HG03460 (cell line): ENCODE data around the gene TXNRD1.
"Not testable (repeated sequence)": the region's sequence is repeated elsewhere in the genome, so short reads cannot be mapped to it uniquely, and the experiment has no call there.

Experiments
- ATAC-seq: cut with Tn5 transposase; IDR thresholded peaks from one replicate; pipeline ENCODE4 v1.9.1; 2021; ENCODE audit not compliant: unreplicated experiment

The TXNRD1 gene

DNA sequence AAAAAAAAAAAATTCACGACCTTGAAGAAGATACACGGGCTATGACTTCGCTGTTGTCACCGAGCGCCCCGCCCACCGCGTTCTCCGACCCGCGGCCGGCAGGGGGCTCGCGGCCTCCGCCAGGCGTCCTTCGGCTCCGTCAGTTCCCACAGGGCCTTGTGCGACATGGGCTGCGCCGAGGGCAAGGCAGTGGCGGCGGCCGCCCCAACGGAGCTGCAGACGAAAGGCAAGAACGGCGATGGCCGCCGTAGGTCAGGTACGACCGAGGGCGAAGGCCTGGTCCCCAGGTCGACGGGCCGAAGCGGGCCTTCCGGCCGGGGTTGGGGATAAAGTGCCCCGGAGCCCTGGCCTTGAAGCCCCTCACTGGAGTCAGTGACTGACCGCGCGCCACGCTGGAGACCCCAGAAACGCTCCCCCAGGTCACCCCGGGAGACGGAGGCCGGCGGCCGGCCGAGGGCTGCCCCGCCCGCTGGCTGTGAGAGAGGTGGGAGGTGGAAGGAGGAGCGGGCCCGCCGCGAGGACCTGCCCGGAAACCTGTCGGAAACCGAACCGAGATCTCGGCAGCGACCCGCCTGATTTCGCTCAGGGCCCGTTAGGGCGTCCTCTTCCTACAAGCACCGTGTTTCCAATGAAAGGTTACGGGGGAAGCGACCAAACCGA is at the start of gene TXNRD1:
TXNRD1 (plus strand) TSS at position 142 of the 660 bp plus-strand sequence; CDS start at position 166, 24 bp downstream.
- ATAC-seq: peak; percentile 93

DNA sequence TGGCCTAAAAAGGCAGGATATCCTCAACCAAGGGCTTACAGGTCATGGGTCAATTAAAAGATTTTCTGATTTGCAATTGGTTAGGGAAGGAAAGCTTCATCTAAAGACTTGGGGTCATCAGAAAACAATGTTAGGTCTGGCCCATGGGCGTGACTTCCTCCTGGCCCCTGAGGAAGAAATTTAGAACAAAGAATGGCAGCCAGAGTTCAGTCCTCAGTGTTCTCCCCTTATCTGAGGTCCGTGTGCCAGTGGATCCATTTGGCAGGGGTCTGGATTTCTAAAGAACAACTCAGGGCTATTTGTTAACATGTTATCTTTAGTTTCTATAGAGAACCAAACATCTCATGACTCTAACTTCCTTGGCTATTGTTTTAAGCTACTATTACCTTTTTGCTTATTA is 49.8 kb upstream of the TXNRD1 start:
- no peak for ATAC-seq

DNA sequence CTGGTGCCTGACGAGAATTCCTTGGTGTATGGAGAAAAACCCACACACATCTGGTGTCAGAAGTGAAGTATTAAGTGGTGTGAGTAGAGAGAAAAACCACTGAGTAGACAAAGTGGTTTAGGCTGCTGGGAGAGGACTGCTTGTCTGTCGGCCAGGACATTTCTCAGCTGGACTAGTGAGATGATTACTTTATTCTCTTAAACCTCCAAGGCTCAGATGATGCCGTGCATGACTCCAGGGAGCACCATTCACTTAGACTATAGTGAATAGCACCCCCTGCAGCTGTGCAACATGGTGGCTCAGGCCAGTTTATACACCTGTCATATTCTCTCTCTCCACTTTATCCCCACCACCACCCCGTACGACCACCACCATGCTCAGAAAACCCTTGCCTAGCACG is 49.1 kb upstream of the TXNRD1 start:
- no peak for ATAC-seq

DNA sequence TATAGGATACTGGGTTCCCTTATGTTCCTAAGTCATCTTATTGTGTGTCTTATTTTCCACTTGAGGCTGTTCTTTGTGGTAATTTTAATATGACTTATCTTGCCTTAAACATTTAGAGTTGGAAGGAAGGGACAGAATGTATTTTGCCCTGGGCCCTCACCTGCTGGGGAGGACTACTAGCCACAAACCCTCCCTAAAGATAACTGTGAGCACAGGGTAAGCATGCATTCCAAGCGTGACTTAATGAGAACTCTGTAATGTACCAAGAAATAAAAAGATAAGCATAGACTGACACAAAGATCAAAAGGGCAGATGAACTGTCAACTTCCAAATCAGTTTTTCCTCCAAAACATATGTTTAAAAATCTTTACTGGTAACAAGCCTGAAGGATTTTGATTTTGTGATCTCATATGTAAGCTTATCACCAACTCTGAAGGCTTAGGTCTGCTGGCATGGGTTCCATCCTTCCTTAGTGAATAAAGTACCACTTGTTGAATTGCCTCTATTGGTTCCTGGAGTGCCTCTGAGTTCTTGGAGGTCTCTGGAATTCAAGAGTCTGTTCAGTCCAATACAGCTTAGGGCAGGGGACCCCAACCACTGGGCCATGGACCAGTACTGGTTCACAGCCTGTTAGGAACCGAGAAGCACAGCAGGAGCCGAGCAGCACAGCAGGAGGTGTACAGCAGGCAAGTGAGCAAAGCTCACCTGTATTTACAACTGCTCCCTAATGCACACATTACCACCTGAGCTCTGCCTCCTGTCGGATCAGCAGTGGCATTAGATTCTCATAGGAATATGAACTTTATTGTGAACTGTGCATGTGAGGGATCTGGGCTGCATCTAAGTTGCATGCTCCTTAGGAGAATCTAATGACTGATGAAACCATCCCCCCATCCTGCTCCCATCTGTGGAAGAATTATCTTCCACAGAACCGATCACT is 47.8 kb upstream of the TXNRD1 start:
- ATAC-seq: no peak

DNA sequence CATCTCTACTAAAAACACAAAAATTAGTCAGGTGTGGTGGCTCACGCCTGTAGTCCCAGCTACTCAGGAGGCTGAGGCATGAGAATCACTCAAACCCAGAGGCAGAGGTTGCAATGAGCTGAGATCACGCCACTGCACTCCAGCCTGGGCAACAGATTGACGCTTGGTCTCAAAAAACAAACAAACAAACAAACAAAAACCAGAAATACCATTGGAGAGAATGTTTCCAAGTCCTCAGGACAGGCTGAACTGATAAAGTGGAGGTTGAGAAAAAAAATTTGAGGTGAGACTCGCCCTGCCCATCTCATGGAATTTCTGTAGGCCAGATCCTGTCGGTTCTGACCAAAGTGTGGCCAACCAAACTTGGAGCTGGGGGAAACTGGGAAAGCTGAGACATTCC is 47.0 kb upstream of the TXNRD1 start:
- no peak for ATAC-seq

DNA sequence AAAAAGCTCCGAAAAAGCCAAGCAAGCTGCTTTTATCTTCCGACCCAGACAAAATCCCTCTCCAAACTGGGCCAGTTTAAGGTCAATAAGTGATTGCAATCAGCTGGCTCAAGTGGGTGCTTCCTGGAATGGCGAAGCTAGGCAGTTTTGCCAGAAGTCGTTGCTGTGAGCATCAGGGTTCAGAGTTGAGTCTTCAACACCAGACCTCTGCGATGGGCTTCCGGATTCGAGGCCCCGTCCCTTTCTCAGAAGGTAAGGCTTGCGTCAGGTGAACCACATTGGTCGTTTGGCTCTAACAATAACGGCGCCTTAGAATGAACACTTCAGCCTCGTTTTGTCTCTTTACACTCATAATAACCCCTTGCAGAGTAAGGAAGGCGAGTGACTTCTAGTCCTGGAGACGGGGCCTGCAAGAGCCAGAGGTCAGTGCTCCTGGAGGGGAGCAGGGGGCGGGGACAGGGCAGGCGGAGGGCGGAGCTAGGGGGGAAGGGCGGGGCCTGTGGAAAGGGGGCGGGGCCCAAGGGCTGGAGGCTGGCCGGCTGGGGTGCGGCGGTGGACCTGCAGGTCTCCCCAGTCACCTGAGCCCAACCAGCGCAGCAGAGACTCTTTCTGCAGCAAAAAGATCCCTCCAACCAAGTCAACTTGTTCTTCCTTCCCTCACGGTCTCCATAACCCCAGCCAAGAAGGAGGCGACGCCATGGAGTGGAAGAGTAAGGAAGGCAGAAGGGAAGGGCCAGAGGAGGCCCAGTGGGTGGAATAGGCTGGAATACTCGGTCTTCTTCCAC is 43.6 kb upstream of the TXNRD1 start:
- no peak for ATAC-seq

DNA sequence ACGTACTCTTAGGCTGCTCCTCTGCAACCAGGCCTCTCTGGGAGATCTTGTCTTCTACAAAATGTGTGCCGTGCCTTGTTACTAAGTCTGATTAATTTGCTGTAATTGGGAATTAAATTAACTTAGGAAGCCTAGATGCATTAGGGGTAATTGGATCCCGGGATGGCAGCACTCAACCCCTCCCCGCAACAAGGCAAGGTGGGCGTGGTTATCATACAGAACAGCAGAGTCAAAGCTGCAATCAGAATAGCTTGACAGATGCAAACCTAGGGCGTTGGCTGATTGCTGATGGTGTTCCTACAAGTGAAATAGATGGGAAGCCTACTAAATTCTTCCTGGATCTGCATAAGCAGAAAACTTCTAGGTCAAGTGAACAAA is 43.0 kb upstream of the TXNRD1 start:
- no peak for ATAC-seq

DNA sequence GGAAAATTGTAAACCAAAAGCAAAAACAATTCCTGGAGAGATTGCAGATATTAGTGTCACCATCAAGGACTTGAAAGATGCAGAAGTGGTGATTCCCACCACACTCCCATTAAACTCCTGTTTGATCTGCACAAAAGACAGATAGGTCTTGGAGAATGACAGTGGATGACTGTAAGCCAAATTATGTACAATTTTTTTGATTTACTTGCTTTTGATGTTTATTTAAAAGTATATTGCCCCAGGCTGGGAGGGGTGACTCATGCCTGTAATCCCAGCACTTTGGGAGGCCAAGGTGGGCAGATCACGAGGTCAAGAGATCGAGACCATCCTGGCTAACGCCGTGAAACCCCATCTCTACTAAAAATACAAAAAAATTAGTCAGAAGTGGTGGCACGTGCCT is 41.8 kb upstream of the TXNRD1 start:
- ATAC-seq: not testable (repeated sequence)

DNA sequence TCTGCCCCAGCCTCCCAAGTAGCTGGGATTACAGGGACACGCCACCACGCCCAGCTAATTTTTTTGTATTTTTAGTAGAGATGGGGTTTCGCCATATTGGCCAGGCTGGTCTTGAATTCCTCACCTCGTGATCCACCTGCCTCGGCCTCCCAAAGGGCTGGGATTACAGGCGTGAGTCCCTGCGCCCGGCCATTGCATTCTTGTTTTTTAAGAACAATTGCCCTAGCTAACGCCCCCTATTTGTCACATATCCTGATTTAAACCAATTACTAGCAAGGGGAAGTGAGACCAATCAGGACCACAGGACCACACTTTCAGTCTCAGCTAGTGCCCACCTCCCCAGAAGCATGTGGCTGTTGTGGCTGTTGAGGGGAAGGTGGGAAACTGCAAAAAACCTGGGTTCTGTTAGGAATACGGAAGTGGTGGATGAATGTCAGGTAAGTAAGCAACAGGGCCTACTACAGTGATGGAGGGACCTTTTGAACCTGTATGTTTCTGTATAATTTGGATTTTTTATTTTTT is 39.8 kb upstream of the TXNRD1 start:
- no peak for ATAC-seq

DNA sequence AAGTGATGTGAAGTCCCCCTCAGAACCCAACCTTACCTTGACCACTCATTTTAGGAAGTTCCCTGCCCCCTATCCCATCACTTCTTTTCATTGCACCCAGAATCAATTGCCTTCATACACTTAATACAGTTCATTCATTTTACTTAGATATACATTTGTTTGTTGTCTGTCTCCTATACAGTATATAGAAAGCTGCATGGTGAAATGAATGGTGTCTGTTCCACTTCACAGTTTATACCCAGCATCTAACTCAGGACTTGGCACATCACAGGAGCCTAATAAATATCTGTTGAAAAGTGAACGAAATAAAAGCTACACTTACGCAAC is 38.3 kb upstream of the TXNRD1 start:
- ATAC-seq: no peak

DNA sequence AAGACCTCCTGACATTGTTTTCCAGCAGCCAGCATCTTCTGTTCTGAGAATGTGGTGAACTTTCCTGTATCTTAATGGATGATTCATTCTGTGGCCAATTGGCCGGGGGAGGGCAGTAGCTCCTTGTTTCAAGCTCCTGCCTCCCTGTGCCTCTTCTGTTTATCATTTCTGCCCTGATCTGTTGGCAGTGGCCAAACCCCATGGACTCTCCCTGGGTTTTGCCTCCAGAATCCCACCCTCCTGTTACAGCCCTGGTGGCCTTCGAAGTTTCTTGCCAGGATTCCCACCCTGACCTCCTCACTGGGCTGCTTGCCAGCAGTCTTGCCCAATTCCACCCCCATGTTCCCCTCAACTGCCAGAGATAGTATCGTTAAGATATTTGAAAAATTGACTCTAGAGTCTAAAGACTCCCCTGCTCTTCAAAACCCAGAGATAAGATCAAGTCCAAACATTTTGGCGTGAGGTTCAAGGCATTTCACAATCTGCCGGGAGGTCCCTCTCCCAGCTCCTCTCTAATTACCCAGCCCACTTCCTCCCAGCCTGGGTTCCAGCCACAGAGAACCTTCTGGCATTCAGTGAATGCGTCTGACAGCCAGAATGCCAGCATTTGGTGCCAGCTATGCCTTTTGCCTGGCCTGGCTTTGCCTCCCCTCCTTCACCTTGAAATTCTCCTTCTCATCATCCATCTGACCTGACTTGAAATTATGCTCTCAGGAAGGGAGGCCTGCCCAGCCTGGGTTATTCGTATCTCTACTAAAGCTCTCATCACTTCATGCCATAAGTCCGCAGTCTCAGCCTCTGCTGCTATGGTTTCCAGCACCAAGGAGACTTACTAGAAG is 37.7 kb upstream of the TXNRD1 start:
- no peak for ATAC-seq

DNA sequence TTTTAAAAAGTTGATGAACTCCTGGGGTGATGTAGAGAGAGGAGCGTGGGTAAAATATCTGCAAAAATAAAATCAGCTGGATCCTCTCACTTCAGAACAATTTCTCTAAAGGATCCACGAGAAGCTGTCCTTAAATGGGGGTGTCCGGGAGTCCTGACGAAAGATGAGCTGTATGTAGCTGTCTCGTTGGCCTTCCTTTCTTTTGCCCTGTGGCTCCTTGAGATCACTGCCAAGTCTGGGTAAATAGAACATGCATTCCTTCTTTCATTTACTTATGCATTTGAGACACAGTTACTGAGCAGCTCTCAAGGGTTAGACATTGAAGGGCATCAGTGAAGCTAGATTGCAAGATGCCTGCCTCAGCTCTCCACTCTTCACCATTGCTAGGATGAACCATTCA is 35.2 kb upstream of the TXNRD1 start:
- no peak for ATAC-seq

DNA sequence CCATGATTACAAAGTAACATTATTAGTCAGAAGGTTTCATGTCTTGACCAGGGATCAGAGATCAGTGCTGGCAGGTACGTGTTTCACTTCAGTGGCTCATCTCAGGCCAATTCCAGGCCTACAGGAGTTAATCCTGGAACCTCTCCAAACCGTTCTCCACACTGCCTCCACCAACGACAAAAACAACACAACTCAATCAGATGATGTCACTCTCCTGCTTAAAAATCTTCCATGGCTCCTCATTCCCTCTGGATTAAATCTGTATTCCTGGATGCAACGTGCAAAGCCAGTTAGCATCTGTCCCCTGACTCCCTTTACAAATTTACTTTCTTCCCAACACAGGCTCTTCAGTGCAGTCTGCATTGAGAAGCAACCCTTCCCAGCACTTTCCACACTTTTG is 34.3 kb upstream of the TXNRD1 start:
- ATAC-seq: no peak

DNA sequence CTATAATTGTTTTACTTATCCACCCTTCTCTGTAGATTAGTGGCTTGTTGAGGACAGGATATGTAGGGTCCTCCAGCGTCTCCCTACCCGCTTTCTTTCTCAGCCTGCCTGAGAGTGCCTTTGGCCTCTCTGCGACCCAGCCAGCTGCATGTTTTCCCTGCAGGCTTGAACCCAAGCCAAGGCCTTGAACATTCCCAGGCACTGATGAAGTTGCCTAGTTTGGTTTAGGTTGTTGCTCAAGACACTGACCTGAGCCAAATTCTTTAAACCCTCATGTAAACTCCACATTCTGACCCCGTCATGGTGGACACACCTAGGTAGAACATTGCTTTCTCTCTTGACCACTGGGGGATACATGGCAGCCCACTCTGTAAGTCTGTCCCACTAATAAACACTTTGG is 33.4 kb upstream of the TXNRD1 start:
- no peak for ATAC-seq

DNA sequence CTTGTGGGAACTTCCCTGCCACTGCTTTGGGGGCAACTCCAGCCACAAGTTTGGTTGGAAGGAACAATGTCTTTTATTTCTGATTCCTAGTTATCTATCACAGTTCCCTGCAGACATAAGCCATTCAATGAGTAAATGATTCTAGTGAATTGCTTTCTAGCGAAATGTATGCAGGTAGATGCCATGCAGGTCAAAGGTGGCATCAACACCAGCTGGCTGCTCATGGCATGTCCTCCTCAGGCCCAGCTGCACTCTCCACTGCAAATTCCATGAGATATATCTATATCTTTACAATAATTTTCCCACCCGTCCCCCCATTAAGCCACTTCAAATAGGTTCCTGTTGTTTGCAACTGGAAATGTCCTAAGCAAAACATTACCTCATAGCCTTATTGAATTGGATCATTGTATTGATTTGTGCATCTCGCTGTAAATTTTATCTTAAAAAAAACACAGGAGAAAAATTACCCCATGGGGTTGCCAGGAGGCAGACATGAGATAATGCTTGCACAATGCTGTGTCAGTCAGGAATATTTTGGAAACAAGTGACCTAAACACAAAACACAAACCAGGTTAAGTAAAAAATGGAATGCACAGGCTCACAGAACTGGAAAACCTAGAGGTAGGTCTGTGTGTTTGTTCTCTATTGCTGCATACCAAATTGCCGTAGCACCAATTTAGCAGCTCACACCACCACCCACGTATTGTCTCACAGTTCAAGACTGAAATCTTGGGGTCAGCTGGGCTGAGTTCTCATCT is 32.8 kb upstream of the TXNRD1 start:
- no peak for ATAC-seq

DNA sequence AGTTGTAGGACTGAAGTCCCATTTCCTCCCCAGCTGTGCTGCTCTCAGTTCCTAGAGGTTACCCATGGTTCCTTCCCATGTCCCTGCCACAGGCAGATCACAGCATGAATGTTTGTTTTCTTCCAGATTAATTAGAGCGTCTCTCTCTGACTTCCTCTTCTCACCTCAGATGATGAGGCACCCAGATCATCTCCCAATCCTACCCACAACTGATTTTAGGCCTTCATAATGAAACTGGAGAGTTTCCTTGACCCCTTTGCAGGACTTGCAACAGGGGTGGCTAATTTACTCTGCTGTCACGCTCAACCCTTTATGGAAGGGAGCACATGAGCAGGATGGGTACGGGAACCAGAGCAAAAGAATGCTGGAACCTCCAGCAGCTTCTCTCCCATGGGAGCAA is 32.1 kb upstream of the TXNRD1 start:
- no peak for ATAC-seq

DNA sequence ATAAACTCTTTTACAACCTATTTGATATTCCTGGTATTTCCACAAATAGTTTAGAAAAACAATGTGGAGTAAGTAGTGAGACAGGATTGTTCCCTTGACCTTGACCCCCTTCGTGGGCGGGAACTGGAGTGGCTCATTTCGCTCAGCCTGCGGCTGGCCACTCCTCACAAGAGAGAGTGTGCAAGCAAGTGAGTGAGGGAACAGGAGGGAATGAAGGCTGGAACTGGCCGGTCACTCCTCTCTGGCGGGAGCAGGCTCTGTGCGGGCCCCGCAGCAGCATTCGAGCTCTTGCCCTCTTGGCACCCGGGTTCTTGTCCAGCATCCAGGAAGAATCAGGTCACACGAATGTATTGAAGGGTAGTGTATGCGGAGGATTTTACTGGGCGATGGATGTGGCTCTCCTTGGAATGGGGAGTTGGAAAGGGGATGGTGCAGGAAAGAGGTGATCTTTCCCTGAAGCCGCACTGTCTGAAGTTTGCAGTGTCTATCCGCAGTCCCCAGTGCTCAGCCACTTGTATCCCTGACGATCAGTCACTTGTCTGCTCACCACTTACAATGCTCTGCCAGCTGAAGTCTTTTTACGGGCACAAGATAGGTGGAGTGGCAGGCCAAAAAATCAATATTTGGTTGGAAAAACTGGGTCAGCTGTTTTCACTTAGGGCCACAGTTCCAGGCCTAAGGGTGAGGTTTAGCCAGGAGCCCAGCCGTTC is 28.0 kb upstream of the TXNRD1 start:
- ATAC-seq: no peak

DNA sequence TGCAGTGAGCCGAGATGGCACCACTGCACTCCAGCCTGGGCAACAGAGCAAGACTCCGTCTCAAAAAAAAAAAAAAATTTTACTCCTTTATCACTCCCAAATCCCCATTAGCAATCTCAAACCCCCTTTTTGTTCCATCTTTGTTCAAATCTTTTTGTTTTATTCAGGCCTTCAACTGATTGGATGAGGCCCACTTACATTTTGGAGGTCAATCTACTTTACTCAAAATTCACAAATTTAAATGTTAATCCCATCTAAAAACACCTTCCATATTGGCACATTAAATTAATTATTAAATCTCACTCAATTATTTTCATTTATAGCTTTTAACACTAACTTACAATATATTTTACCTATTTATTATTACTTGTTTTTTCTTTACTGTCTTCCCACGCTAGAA is 27.0 kb upstream of the TXNRD1 start:
- no peak for ATAC-seq

DNA sequence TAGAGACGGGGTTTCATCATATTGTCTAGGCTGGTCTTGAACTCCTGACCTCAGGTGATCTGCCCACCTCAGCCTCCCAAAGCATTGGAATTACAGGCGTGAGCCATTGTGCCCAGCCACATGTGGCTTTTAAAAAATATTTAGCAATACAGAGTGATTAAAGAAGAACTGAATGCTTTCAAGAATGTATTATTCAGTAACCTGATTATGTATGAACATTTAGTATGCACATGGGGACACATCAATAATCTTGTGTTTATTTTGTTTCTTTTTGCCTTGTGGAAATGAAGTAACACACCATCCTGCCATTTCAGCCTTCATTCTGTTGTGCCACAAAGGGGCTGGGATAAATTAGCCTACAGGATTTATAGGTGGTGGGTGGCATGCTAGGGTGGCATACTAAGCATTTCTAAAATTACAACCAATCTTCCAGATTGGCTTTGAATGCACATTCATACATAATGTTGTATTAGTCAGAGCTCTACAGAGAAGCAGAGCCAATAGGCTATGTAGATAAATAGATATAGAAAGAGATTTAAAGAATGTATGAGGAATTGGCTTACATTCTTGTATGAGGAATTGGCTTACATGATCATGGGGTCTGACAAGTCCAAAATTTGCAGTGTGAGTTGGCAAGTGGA is 25.5 kb upstream of the TXNRD1 start:
- ATAC-seq: no peak
